ENCODE results near the gene BMP8B. TPM values are rescaled to one million over a fixed set of nuclear protein-coding genes. Genes with fewer than 3 reads are reported as not detected.

Gene BMP8B
- polyA plus RNA-seq, 1 of the 3 experiments (the other 2 are of a cell fraction), result 0.07 TPM

GRCh38 chr1:39781349-39781715 lies 7.3 kb downstream of the BMP8B start:
- Histone ChIP-seq H4K20me1 (ENCODE audit: insufficient read depth) (no peaks in the 10 kb centered on the region), H3K9me3 (no peaks in the 10 kb centered on the region), H3K4me1 (ENCODE audit: control insufficient read depth in 1 of 2, insufficient read depth in 2 of 2, low read depth in 1 of 2, low read length in 1 of 2) (no peaks in the 10 kb centered on the region; a peak in 1 of 4 replicates), H3F3A (replicated peaks; ENCODE audit: insufficient read depth) (no peaks in the 10 kb centered on the region), H2AFZ (ENCODE audit: low read depth) (no peak overlapping the region), H3K27ac (ENCODE audit: low read depth in 2 of 2, low read length in 1 of 2) (no peak overlapping the region), H3K9ac (no peak overlapping the region), H3K27me3 (ENCODE audit: insufficient read depth) (peaks cover 12% of the 10 kb centered on the region; the same call in 1 of the 2 replicates), H3K4me3 (ENCODE audit: low read depth in 2 of 2, low read length in 1 of 2) (no peak overlapping the region), H3K36me3 (replicated peaks in 1 of 2; ENCODE audit: control insufficient read depth in 1 of 2, insufficient read depth in 2 of 2, low read length in 1 of 2) (no peaks in the 10 kb centered on the region), H3K9me2 (no peaks in the 10 kb centered on the region), H3K4me2 (no peak overlapping the region), H3K79me2 (ENCODE audit: insufficient read depth) (no peaks in the 10 kb centered on the region)
- no peak for TF ChIP-seq YY1 (IDR thresholded peaks at IDR 0.05; ENCODE audit: low read depth)
- TF ChIP-seq RFX5 (IDR thresholded peaks at IDR 0.05; ENCODE audit: low read length), result no peak
- TF ChIP-seq FOXM1 (IDR thresholded peaks at IDR 0.05; ENCODE audit: low read depth), result no peak
- TF ChIP-seq RAD21 (IDR thresholded peaks at IDR 0.05; ENCODE audit: low read length), result no peak
- no peak for TF ChIP-seq IRF3 (IDR thresholded peaks at IDR 0.05; ENCODE audit: low read depth, low read length)
- no peak for TF ChIP-seq GATA2 (CRISPR knock-in tag; IDR thresholded peaks at IDR 0.05)
- no peak for TF ChIP-seq USF2 (IDR thresholded peaks at IDR 0.05; ENCODE audit: borderline replicate concordance, low read depth, low read length)
- TF ChIP-seq SIN3A (IDR thresholded peaks at IDR 0.05; ENCODE audit: borderline replicate concordance, low read depth, low read length), result no peak
- TF ChIP-seq FOSL2 (IDR thresholded peaks at IDR 0.05; ENCODE audit: borderline replicate concordance, low read depth), result no peak
- no peak for TF ChIP-seq TEAD4 (IDR thresholded peaks at IDR 0.05; ENCODE audit: borderline replicate concordance, insufficient read depth)
- no peak for TF ChIP-seq GABPA (IDR thresholded peaks at IDR 0.05; ENCODE audit: low read depth)
- CTCF ChIA-PET, result interaction anchor here (1.1 to 1.5 kb wide), 2 partner anchors 82 to 175 kb away, joined by 3 read pairs; no protein-coding TSS in a partner anchor
- 27% methylated on average over 2 of the region's 2 CpGs for WGBS (ENCODE audit: low lambda C conversion rate)
- no peak for DNase-seq
- POLR2A ChIA-PET, result no interaction called here

- no peak for DNase-seq
- Histone ChIP-seq H3K9me3 (no peaks in the 10 kb centered on the region), H3K4me2 (no peak overlapping the region), H3K79me2 (ENCODE audit: insufficient read depth) (no peaks in the 10 kb centered on the region), H4K20me1 (ENCODE audit: insufficient read depth) (no peaks in the 10 kb centered on the region), H3K27me3 (ENCODE audit: insufficient read depth) (peaks cover 12% of the 10 kb centered on the region; the same call in 1 of the 2 replicates), H3K9ac (no peak overlapping the region), H3K4me3 (ENCODE audit: low read depth in 2 of 2, low read length in 1 of 2) (no peak overlapping the region), H3K9me2 (no peaks in the 10 kb centered on the region), H3K4me1 (ENCODE audit: control insufficient read depth in 1 of 2, insufficient read depth in 2 of 2, low read depth in 1 of 2, low read length in 1 of 2) (no peaks in the 10 kb centered on the region; a peak in 1 of 4 replicates), H3F3A (replicated peaks; ENCODE audit: insufficient read depth) (no peaks in the 10 kb centered on the region), H2AFZ (ENCODE audit: low read depth) (no peak overlapping the region), H3K36me3 (replicated peaks in 1 of 2; ENCODE audit: control insufficient read depth in 1 of 2, insufficient read depth in 2 of 2, low read length in 1 of 2) (no peaks in the 10 kb centered on the region), H3K27ac (ENCODE audit: low read depth in 2 of 2, low read length in 1 of 2) (no peak overlapping the region)
- no peak for TF ChIP-seq TCF12 (IDR thresholded peaks at IDR 0.05)
- no peak for TF ChIP-seq FOXM1 (IDR thresholded peaks at IDR 0.05; ENCODE audit: low read depth)
- TF ChIP-seq USF2 (IDR thresholded peaks at IDR 0.05; ENCODE audit: borderline replicate concordance, low read depth, low read length), result no peak
- no peak for TF ChIP-seq FOSL2 (IDR thresholded peaks at IDR 0.05; ENCODE audit: borderline replicate concordance, low read depth)
- CTCF ChIA-PET, result no interaction called here
- POLR2A ChIA-PET, result no interaction called here
- 68% methylated on average over 3 of the region's 5 CpGs for WGBS (ENCODE audit: low lambda C conversion rate)
These were observed 8.8 kb downstream of the BMP8B start for GRCh38 chr1:39779821-39780220.
